GM18909 (cell line): Measurements from ENCODE around the gene TBC1D9.

Experiments used
- ATAC-seq: cut with Tn5 transposase; IDR thresholded peaks from one replicate; pipeline ENCODE4 v1.9.1; 2021; ENCODE audit warnings: mild to moderate bottlenecking; ENCODE audit not compliant: unreplicated experiment, poor library complexity

TBC1D9 gene

GRCh38 chr4:140633124-140633523 lies 123.1 kb downstream of the TBC1D9 start:
- no peak for ATAC-seq

- ATAC-seq = no peak
Measured at GRCh38 chr4:140630246-140630645, 125.9 kb downstream of the TBC1D9 start.

- ATAC-seq = no peak
Measured at GRCh38 chr4:140628016-140628415, 128.2 kb downstream of the TBC1D9 start.

- no peak for ATAC-seq
Measured at GRCh38 chr4:140626661-140627376, 129.4 kb downstream of the TBC1D9 start.

GRCh38 chr4:140622333-140622958 lies 133.7 kb downstream of the TBC1D9 start:
- ATAC-seq = no peak

- no peak for ATAC-seq
Measured at GRCh38 chr4:140621161-140621560, 135.0 kb downstream of the TBC1D9 start.

- ATAC-seq = no peak
Measured at GRCh38 chr4:140617499-140618248, 138.5 kb downstream of the TBC1D9 start.

- ATAC-seq = no peak
Measured at GRCh38 chr4:140615451-140615850, 140.7 kb downstream of the TBC1D9 start.

GRCh38 chr4:140612357-140612756 lies 143.8 kb downstream of the TBC1D9 start:
- ATAC-seq = no peak

- ATAC-seq = no peak
Measured at GRCh38 chr4:140611854-140612253, 144.3 kb downstream of the TBC1D9 start.

- peak; percentile 88 for ATAC-seq
Measured at GRCh38 chr4:140609548-140610425, 146.4 kb downstream of the TBC1D9 start.

GRCh38 chr4:140607852-140608251 lies 148.3 kb downstream of the TBC1D9 start:
- no peak for ATAC-seq

- ATAC-seq = no peak
Measured at GRCh38 chr4:140604544-140604943, 151.6 kb downstream of the TBC1D9 start.

- no peak for ATAC-seq
Measured at GRCh38 chr4:140603286-140603685, 152.9 kb downstream of the TBC1D9 start.

- no peak for ATAC-seq
Measured at GRCh38 chr4:140602714-140603113, 153.5 kb downstream of the TBC1D9 start.

GRCh38 chr4:140600408-140600807 lies 155.8 kb downstream of the TBC1D9 start:
- ATAC-seq = no peak

GRCh38 chr4:140595065-140595464 lies 161.1 kb downstream of the TBC1D9 start:
- ATAC-seq = no peak

- ATAC-seq = no peak
Measured at GRCh38 chr4:140584439-140584838, 171.7 kb downstream of the TBC1D9 start.

- no peak for ATAC-seq
Measured at GRCh38 chr4:140581078-140581477, 175.1 kb downstream of the TBC1D9 start.

GRCh38 chr4:140579278-140579677 lies 176.9 kb downstream of the TBC1D9 start:
- no peak for ATAC-seq
